GM23338 (cell line): ENCODE results near the gene GAB2. TPM values are rescaled to one million over a fixed set of nuclear protein-coding genes. Genes with fewer than 3 reads are reported as not detected.

ENCODE experiments used
- ATAC-seq: fragments of 200-7000 bp; cut with Tn5 transposase; 3 replicates; pipeline ENCODE4 v1.9.1; 2020
- DNase-seq: peaks from one replicate; pipeline ENCODE4 v3.0.0-alpha.2; 2015; ENCODE audit warnings: low spot score
- H2AFZ ChIP-seq: fragments of 200-600 bp; sonication (generic); 2 replicates; pipeline ENCODE4 v1.8.0; 2016; ENCODE audit warnings: antibody characterized with exemption, mild to moderate bottlenecking, moderate library complexity
- H3F3A ChIP-seq: fragments of 200-600 bp; sonication (generic); replicated peaks from 2 replicates; pipeline ENCODE4 v1.8.0; 2017; ENCODE audit warnings: antibody characterized with exemption, mixed run types, low read depth
- H3K27ac ChIP-seq: fragments of 200-600 bp; sonication (generic); 2 replicates; pipeline ENCODE4 v1.6.1; 2016; ENCODE audit warnings: low read depth
- H3K27me3 ChIP-seq: fragments of 200-600 bp; sonication (generic); 2 replicates; pipeline ENCODE4 v1.8.0; 2016; ENCODE audit warnings: mild to moderate bottlenecking, mixed run types, moderate library complexity; ENCODE audit not compliant: insufficient read depth
- H3K36me3 ChIP-seq: fragments of 200-600 bp; sonication (generic); 2 replicates; pipeline ENCODE4 v1.8.0; 2016; ENCODE audit warnings: mild to moderate bottlenecking; ENCODE audit not compliant: insufficient read depth
- H3K4me1 ChIP-seq: fragments of 200-600 bp; sonication (generic); 2 replicates; pipeline ENCODE4 v1.8.0; 2016; ENCODE audit warnings: mild to moderate bottlenecking, moderate library complexity; ENCODE audit not compliant: insufficient read depth
- H3K4me2 ChIP-seq: fragments of 200-600 bp; sonication (generic); 2 replicates; pipeline ENCODE4 v1.7.1; 2017; ENCODE audit warnings: mixed run types
- H3K4me3 ChIP-seq: fragments of 200-600 bp; sonication (generic); 2 replicates; pipeline ENCODE4 v1.6.1; 2016; ENCODE audit warnings: mixed run types
- H3K79me2 ChIP-seq: fragments of 200-600 bp; sonication (generic); replicated peaks from 2 replicates; pipeline ENCODE4 v1.8.0; 2017; ENCODE audit warnings: mild to moderate bottlenecking; ENCODE audit not compliant: insufficient read depth
- H3K9me2 ChIP-seq: fragments of 200-600 bp; sonication (generic); 2 replicates; pipeline ENCODE4 v1.8.0; 2017; ENCODE audit not compliant: insufficient read depth
- H4K20me1 ChIP-seq: fragments of 200-600 bp; sonication (generic); replicated peaks from 2 replicates; pipeline ENCODE4 v1.8.0; 2017; ENCODE audit warnings: mild to moderate bottlenecking; ENCODE audit not compliant: insufficient read depth
- H3K27ac Mint-ChIP-seq: 2 replicates; pipeline ENCODE4 v1.8.0; 2020; ENCODE audit warnings: inconsistent platforms, mild to moderate bottlenecking, moderate library complexity, mixed read lengths
- H3K27me3 Mint-ChIP-seq: 3 replicates; pipeline ENCODE4 v1.8.0; 2022; ENCODE audit warnings: low read depth, mild to moderate bottlenecking, moderate library complexity, mixed read lengths, inconsistent platforms; ENCODE audit not compliant: insufficient read depth, poor library complexity
- H3K36me3 Mint-ChIP-seq: 3 replicates; pipeline ENCODE4 v1.8.0; 2021; ENCODE audit warnings: low read depth, mild to moderate bottlenecking, inconsistent platforms, moderate library complexity, mixed read lengths
- H3K4me1 Mint-ChIP-seq: 3 replicates; pipeline ENCODE4 v1.8.0; 2020; ENCODE audit warnings: mild to moderate bottlenecking, inconsistent platforms, mixed read lengths
- H3K4me3 Mint-ChIP-seq: 3 replicates; pipeline ENCODE4 v1.8.0; 2021; ENCODE audit warnings: moderate library complexity, mild to moderate bottlenecking, inconsistent platforms, mixed read lengths
- H3K9me3 Mint-ChIP-seq: 3 replicates; pipeline ENCODE4 v1.8.0; 2020; ENCODE audit warnings: moderate library complexity, mild to moderate bottlenecking, inconsistent platforms, mixed read lengths
- CREB1 ChIP-seq: fragments of 250-450 bp; sonication (Bioruptor Pico); IDR thresholded peaks from 2 replicates; pipeline ENCODE4 v1.5.0; 2020; ENCODE audit warnings: low read depth, mild to moderate bottlenecking, moderate library complexity
- CTCF ChIP-seq, 2 experiments: fragments of 200-600 bp in 1 of 2; sonication (generic) in 1 of 2; conservative IDR thresholded peaks; 2 replicates each; pipeline versions ENCODE4 v1.5.1 to v1.6.1; 2016 to 2017; ENCODE audit warnings: antibody characterized with exemption in 2 of 2, low read depth in 2 of 2, mild to moderate bottlenecking in 2 of 2, moderate library complexity in 1 of 2
- ETS1 ChIP-seq: IDR thresholded peaks from 2 replicates; pipeline ENCODE4 v1.6.1; 2016; ENCODE audit warnings: antibody characterized with exemption
- EZH2 ChIP-seq: fragments of 200-600 bp; sonication (generic); IDR thresholded peaks from one replicate; pipeline ENCODE4 v1.8.0; 2017; ENCODE audit warnings: antibody characterized with exemption, mild to moderate bottlenecking, low read depth; ENCODE audit not compliant: unreplicated experiment
- EZH2phosphoT487 ChIP-seq: fragments of 200-600 bp; sonication (generic); IDR thresholded peaks from one replicate; pipeline ENCODE4 v1.8.1; 2018; ENCODE audit warnings: antibody characterized with exemption; ENCODE audit not compliant: unreplicated experiment
- JUNB ChIP-seq: IDR thresholded peaks from one replicate; pipeline ENCODE4 v1.6.1; 2016; ENCODE audit warnings: antibody characterized with exemption; ENCODE audit not compliant: unreplicated experiment
- NANOG ChIP-seq: IDR thresholded peaks from 2 replicates; pipeline ENCODE4 v1.6.1; 2016; ENCODE audit warnings: antibody characterized with exemption, borderline replicate concordance
- POLR2AphosphoS5 ChIP-seq: IDR thresholded peaks from 2 replicates; pipeline ENCODE4 v1.6.1; 2016; ENCODE audit warnings: antibody characterized with exemption, low read depth
- REST ChIP-seq: IDR thresholded peaks from one replicate; pipeline ENCODE4 v1.6.1; 2018; ENCODE audit warnings: antibody characterized with exemption; ENCODE audit not compliant: unreplicated experiment
- STAT1 ChIP-seq: IDR thresholded peaks from one replicate; pipeline ENCODE4 v1.6.1; 2016; ENCODE audit warnings: antibody characterized with exemption; ENCODE audit not compliant: unreplicated experiment
- ZNF114 ChIP-seq: fragments of 250-450 bp; sonication (Bioruptor Pico); IDR thresholded peaks from 2 replicates; pipeline ENCODE4 v1.5.0; 2020; ENCODE audit warnings: mild to moderate bottlenecking, moderate library complexity
- ZNF331 ChIP-seq: fragments of 250-450 bp; sonication (Bioruptor Pico); IDR thresholded peaks from 2 replicates; pipeline ENCODE4 v1.5.0; 2020; ENCODE audit warnings: low read depth, mild to moderate bottlenecking, moderate library complexity
- ZNF462 ChIP-seq: fragments of 250-450 bp; sonication (Bioruptor Pico); IDR thresholded peaks from 2 replicates; pipeline ENCODE4 v1.5.0; 2020; ENCODE audit warnings: mild to moderate bottlenecking, moderate library complexity
- polyA plus RNA-seq: library from polyadenylated mRNA; unstranded; fragments of >200 nt; fragmentation: Nextera tagmentation; extraction: Ambion mirVana; gene quantifications from 2 replicates; pipeline ENCODE4 v1.2.1, GENCODE V29; 2016
- total RNA-seq: library from RNA; depleted of rRNA; stranded (reverse); fragments of >200 nt; shearing (Covaris generic); gene quantifications from 2 replicates; pipeline ENCODE4 v1.2.3, GENCODE V29; 2014

GAB2 gene
- total and polyA plus RNA-seq, 2 experiments from 2014 or later: 2.0 to 10.8 TPM

GRCh38 chr11:78177216-78177615 is 240.4 kb downstream of the GAB2 start:
- Histone ChIP-seq H4K20me1 (no peaks in the 10 kb centered on the region), H3K4me3 (no peak overlapping the region), H3F3A (no peaks in the 10 kb centered on the region), H3K27me3 (no peaks in the 10 kb centered on the region), H3K4me2 (no peak overlapping the region), H3K9me2 (no peaks in the 10 kb centered on the region), H3K27ac (no peak overlapping the region), H2AFZ (no peak overlapping the region), H3K36me3 (no peaks in the 10 kb centered on the region), H3K4me1 (no peaks in the 10 kb centered on the region), H3K79me2 (no peaks in the 10 kb centered on the region)
- H3K27ac Mint-ChIP-seq: no peak overlapping the region
- H3K4me1 Mint-ChIP-seq: peaks cover 5% of the 10 kb centered on the region; the same call in 2 of the 3 replicates
- TF ChIP-seq POLR2AphosphoS5 (no peak), JUNB (no peak), ZNF331 (CRISPR knock-in tag) (no peak), STAT1 (no peak), ZNF114 (CRISPR knock-in tag) (no peak), EZH2 (no peak), ZNF462 (CRISPR knock-in tag) (no peak), CTCF (conservative IDR thresholded peaks at IDR 0.05; ENCODE audit: low read depth in 2 of 2) (no peak), EZH2phosphoT487 (no peak), REST (no peak), NANOG (no peak), ETS1 (no peak), CREB1 (no peak)
- no peak overlapping the region for H3K4me3 Mint-ChIP-seq
- no peaks in the 10 kb centered on the region; the same call in 2 of the 3 replicates for H3K9me3 Mint-ChIP-seq
- ATAC-seq (no peak), DNase-seq (no peak)
- peaks cover 4% of the 10 kb centered on the region for H3K27me3 Mint-ChIP-seq
- H3K36me3 Mint-ChIP-seq: peaks cover 7% of the 10 kb centered on the region; the same call in 1 of the 3 replicates
